ENCODE data around the gene UGDH.

The UGDH gene

GRCh38 chr4:39559626-39560025 lies 32.4 kb upstream of the UGDH start:
- Histone ChIP-seq H3K79me2 (ENCODE audit: insufficient read depth, low read length) (no peaks in the 10 kb centered on the region), H3K36me3 (ENCODE audit: insufficient read depth, low read length) (no peaks in the 10 kb centered on the region), H3K4me2 (ENCODE audit: low read depth, low read length, poor library complexity, severe bottlenecking) (no peak overlapping the region), H2AFZ (ENCODE audit: low read length) (no peak overlapping the region), H3K9me3 (ENCODE audit: insufficient read depth, low read depth, low read length) (no peaks in the 10 kb centered on the region), H3K4me3 (ENCODE audit: low read length, poor library complexity, severe bottlenecking) (no peak overlapping the region), H3K27me3 (ENCODE audit: insufficient read depth, low read length, poor library complexity, severe bottlenecking) (no peaks in the 10 kb centered on the region), H3F3A (ENCODE audit: low read depth) (no peaks in the 10 kb centered on the region), H3K9ac (ENCODE audit: low read depth, low read length, poor library complexity, severe bottlenecking) (no peak overlapping the region), H3K9me2 (replicated peaks; ENCODE audit: low read depth, low read length) (no peaks in the 10 kb centered on the region), H4K20me1 (ENCODE audit: insufficient read depth, low read length, poor library complexity, severe bottlenecking) (no peaks in the 10 kb centered on the region), H3K4me1 (ENCODE audit: insufficient read depth, low read length, poor library complexity, severe bottlenecking) (no peaks in the 10 kb centered on the region)
- no peak for TF ChIP-seq EZH2phosphoT487 (IDR thresholded peaks at IDR 0.05; ENCODE audit: borderline replicate concordance)
- no peak for TF ChIP-seq CTCF (conservative IDR thresholded peaks at IDR 0.05; ENCODE audit: low read length)

- no peaks in the 10 kb centered on the region for H3K79me2 ChIP-seq (ENCODE audit: insufficient read depth, low read length)
- H4K20me1 ChIP-seq (ENCODE audit: insufficient read depth, low read length, poor library complexity, severe bottlenecking), result no peaks in the 10 kb centered on the region
- no peaks in the 10 kb centered on the region for H3F3A ChIP-seq (ENCODE audit: low read depth)
- H3K4me1 ChIP-seq (ENCODE audit: insufficient read depth, low read length, poor library complexity, severe bottlenecking), result no peaks in the 10 kb centered on the region
- H3K9me3 ChIP-seq (ENCODE audit: insufficient read depth, low read depth, low read length), result no peaks in the 10 kb centered on the region
- TF ChIP-seq CTCF (conservative IDR thresholded peaks at IDR 0.05; ENCODE audit: low read length) (no peak), EZH2phosphoT487 (IDR thresholded peaks at IDR 0.05; ENCODE audit: borderline replicate concordance) (no peak)
- H3K4me3 ChIP-seq (ENCODE audit: low read length, poor library complexity, severe bottlenecking), result no peak overlapping the region
- H3K27me3 ChIP-seq (ENCODE audit: insufficient read depth, low read length, poor library complexity, severe bottlenecking), result no peaks in the 10 kb centered on the region
- no peaks in the 10 kb centered on the region for H3K36me3 ChIP-seq (ENCODE audit: insufficient read depth, low read length)
- H3K9me2 ChIP-seq (replicated peaks; ENCODE audit: low read depth, low read length), result no peaks in the 10 kb centered on the region
- no peak overlapping the region for H3K4me2 ChIP-seq (ENCODE audit: low read depth, low read length, poor library complexity, severe bottlenecking)
- H3K9ac ChIP-seq (ENCODE audit: low read depth, low read length, poor library complexity, severe bottlenecking), result no peak overlapping the region
- no peak overlapping the region for H2AFZ ChIP-seq (ENCODE audit: low read length)
Observed at GRCh38 chr4:39555472-39555871, 28.2 kb upstream of the UGDH start.

- H3K9me3 ChIP-seq (ENCODE audit: insufficient read depth, low read depth, low read length), result no peaks in the 10 kb centered on the region
- no peaks in the 10 kb centered on the region for H3K4me1 ChIP-seq (ENCODE audit: insufficient read depth, low read length, poor library complexity, severe bottlenecking)
- H2AFZ ChIP-seq (ENCODE audit: low read length), result no peak overlapping the region
Observed at GRCh38 chr4:39548425-39549067, 21.3 kb upstream of the UGDH start.

More at GRCh38 chr4:39548425-39549067, 21.3 kb upstream of the UGDH start:
- Histone ChIP-seq H3K9ac (ENCODE audit: low read depth, low read length, poor library complexity, severe bottlenecking) (no peak overlapping the region), H3K36me3 (ENCODE audit: insufficient read depth, low read length) (no peaks in the 10 kb centered on the region), H3K79me2 (ENCODE audit: insufficient read depth, low read length) (no peaks in the 10 kb centered on the region), H3K4me2 (ENCODE audit: low read depth, low read length, poor library complexity, severe bottlenecking) (no peak overlapping the region), H3K4me3 (ENCODE audit: low read length, poor library complexity, severe bottlenecking) (no peak overlapping the region), H3F3A (ENCODE audit: low read depth) (no peaks in the 10 kb centered on the region), H4K20me1 (ENCODE audit: insufficient read depth, low read length, poor library complexity, severe bottlenecking) (no peaks in the 10 kb centered on the region), H3K9me2 (replicated peaks; ENCODE audit: low read depth, low read length) (no peaks in the 10 kb centered on the region), H3K27me3 (ENCODE audit: insufficient read depth, low read length, poor library complexity, severe bottlenecking) (no peaks in the 10 kb centered on the region)
- TF ChIP-seq CTCF (conservative IDR thresholded peaks at IDR 0.05; ENCODE audit: low read length) (no peak), EZH2phosphoT487 (IDR thresholded peaks at IDR 0.05; ENCODE audit: borderline replicate concordance) (no peak)
